H4 (cell line): Measurements from ENCODE around the gene SLC29A1. TPM values are rescaled to one million over a fixed set of nuclear protein-coding genes. Genes with fewer than 3 reads are reported as not detected.

Experiments
- DNase-seq: peaks from one replicate; pipeline ENCODE4 v3.0.0-alpha.2; 2015; ENCODE audit warnings: low spot score
- total RNA-seq: library from RNA; depleted of rRNA; stranded (reverse); fragments of >200 nt; shearing (Covaris generic); gene quantifications from 2 replicates; pipeline ENCODE4 v1.2.3, GENCODE V29; 2014

Gene SLC29A1
- total RNA-seq, 1 experiment from 2014 or later: 33.8 TPM

- peak; percentile 100 for DNase-seq
Measured at GRCh38 chr6:44237021-44237812, 13.8 kb downstream of the SLC29A1 start.

- peak; percentile 62 for DNase-seq
Measured at GRCh38 chr6:44237813-44238433, 14.5 kb downstream of the SLC29A1 start.

- no peak for DNase-seq
Measured at GRCh38 chr6:44238687-44239350, 15.4 kb downstream of the SLC29A1 start.

GRCh38 chr6:44243345-44243744 is 19.9 kb downstream of the SLC29A1 start:
- no peak for DNase-seq

- DNase-seq: no peak
Measured at GRCh38 chr6:44245391-44245911, 22.1 kb downstream of the SLC29A1 start.

GRCh38 chr6:44245912-44246662 is 22.7 kb downstream of the SLC29A1 start:
- peak; percentile 80 for DNase-seq

GRCh38 chr6:44246663-44247337 is 23.4 kb downstream of the SLC29A1 start, which contains the start of gene HSP90AB1:
Gene HSP90AB1, plus strand, starts transcription at chr6:44247101. Its CDS starts 1,529 bp downstream, at chr6:44248630.
- peak; percentile 99 for DNase-seq

GRCh38 chr6:44247338-44248302 is 24.2 kb downstream of the SLC29A1 start:
- peak; percentile 68 for DNase-seq

GRCh38 chr6:44248579-44248978 is 25.2 kb downstream of the SLC29A1 start:
- DNase-seq: no peak

- no peak for DNase-seq
Measured at GRCh38 chr6:44249082-44249748, 25.8 kb downstream of the SLC29A1 start.

- no peak for DNase-seq
Measured at GRCh38 chr6:44250067-44250717, 26.8 kb downstream of the SLC29A1 start.

- DNase-seq: no peak
Measured at GRCh38 chr6:44250718-44251123, 27.3 kb downstream of the SLC29A1 start.

GRCh38 chr6:44251576-44252524 is 28.5 kb downstream of the SLC29A1 start:
- no peak for DNase-seq

GRCh38 chr6:44253307-44254101 is 30.1 kb downstream of the SLC29A1 start:
- peak; percentile 60 for DNase-seq

- no peak for DNase-seq
Measured at GRCh38 chr6:44254191-44255104, 31.1 kb downstream of the SLC29A1 start.
